NT2/D1 (cell line): ENCODE measurements around the gene IRX6.

Experiments
- DNase-seq: peaks from one replicate; pipeline ENCODE4 v3.0.0-alpha.2; 2011; ENCODE audit warnings: low read depth, low spot score
- H3K27me3 ChIP-seq: 2 replicates; pipeline ENCODE4 v1.6.0; 2011; ENCODE audit warnings: mild to moderate bottlenecking; ENCODE audit not compliant: insufficient read length, insufficient read depth
- H3K36me3 ChIP-seq: 2 replicates; pipeline ENCODE4 v1.6.1; 2011; ENCODE audit warnings: mild to moderate bottlenecking, low read length, mixed read lengths; ENCODE audit not compliant: insufficient read depth, insufficient read length
- H3K4me1 ChIP-seq: 2 replicates; pipeline ENCODE4 v1.5.1; 2011; ENCODE audit not compliant: insufficient read depth, insufficient read length
- H3K4me3 ChIP-seq: 2 replicates; pipeline ENCODE4 v1.5.1; 2011; ENCODE audit warnings: low read depth; ENCODE audit not compliant: insufficient read length
- H3K9ac ChIP-seq: 2 replicates; pipeline ENCODE4 v1.6.0; 2011; ENCODE audit warnings: low read depth; ENCODE audit not compliant: insufficient read length
- H3K9me3 ChIP-seq: 2 replicates; pipeline ENCODE4 v1.5.1; 2011; ENCODE audit warnings: mild to moderate bottlenecking, low read length; ENCODE audit not compliant: insufficient read depth
- SUZ12 ChIP-seq: IDR thresholded peaks from 2 replicates; pipeline ENCODE4 v1.6.1; 2011; ENCODE audit not compliant: insufficient read length, insufficient read depth; ENCODE audit errors: extremely low read depth
- YY1 ChIP-seq: IDR thresholded peaks from 2 replicates; pipeline ENCODE4 v1.6.1; 2011; ENCODE audit not compliant: insufficient read length, insufficient read depth
- ZNF274 ChIP-seq: IDR thresholded peaks from 2 replicates; pipeline ENCODE4 v1.6.1; 2011; ENCODE audit warnings: mild to moderate bottlenecking, low read depth, low read length

The IRX6 gene

DNA sequence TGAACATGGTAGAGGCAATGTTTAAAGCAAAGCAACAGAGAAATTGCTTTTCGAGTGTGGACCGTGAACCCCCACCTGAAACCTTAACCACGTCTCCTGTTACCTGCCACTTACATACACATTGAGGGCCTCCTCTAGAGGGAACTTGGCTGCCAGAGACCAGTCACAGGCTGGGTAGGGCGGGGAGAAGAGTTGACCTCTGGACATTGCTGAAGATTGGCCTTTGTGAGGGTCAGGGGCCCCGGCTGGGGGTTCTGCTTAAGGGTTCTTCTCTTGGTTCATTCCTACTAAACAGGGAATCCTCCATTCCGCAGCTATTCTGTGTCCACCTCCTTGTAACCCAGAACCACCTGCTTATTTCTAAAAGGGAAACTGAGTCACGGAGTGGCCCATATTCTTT, 53.8 kb downstream of the IRX6 start:
- DNase-seq = no peak
- Histone ChIP-seq H3K9ac (no peak overlapping the region), H3K9me3 (no peaks in the 10 kb centered on the region), H3K4me3 (no peak overlapping the region), H3K27me3 (peaks cover 4% of the 10 kb centered on the region), H3K36me3 (no peaks in the 10 kb centered on the region), H3K4me1 (no peaks in the 10 kb centered on the region)
- TF ChIP-seq YY1 (no peak), ZNF274 (no peak), SUZ12 (no peak)

DNA sequence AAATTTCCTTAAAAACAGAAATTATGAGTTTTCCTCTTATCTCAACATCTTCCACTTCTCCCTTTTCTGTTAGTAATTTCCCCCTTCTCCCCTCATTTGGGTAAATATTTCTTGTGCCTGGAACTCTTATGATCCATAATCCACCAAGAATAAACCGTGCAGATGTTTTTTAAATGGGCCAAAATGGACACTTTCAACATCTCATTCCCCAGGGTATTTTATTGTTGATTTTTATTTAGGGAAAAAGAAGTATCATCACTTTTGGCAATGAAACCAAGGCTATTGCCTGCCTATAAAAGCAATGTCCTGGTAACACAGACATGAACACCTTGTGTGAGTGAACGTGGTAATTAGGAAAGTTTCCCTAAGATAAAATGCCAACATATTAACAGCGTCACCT, 54.6 kb downstream of the IRX6 start:
- Histone ChIP-seq H3K4me1 (no peaks in the 10 kb centered on the region), H3K4me3 (no peak overlapping the region)

DNA sequence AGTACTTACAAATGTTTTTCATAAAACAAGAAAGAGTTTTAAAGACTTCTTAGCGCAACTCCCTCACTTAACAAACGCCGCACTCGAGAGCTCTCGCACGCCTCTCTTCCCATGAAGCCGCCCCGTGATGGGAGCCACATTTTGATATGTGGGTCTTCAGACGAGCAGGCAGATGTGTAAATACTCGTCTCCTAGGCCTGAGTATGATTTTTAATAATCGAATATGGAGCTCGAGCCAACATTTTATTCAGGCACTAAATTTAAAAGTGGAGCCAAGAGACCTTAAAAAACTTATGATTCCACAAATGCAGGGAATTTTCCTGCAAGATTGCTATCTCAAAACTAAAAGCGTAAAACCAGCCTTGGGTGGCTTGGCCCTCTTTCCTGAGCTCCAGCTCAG, 55.4 kb downstream of the IRX6 start:
- Histone ChIP-seq H3K4me3 (no peak overlapping the region), H3K27me3 (no peaks in the 10 kb centered on the region), H3K36me3 (no peaks in the 10 kb centered on the region), H3K9me3 (no peaks in the 10 kb centered on the region), H3K4me1 (no peaks in the 10 kb centered on the region), H3K9ac (no peak overlapping the region)
- TF ChIP-seq ZNF274 (no peak), YY1 (no peak), SUZ12 (no peak)
- DNase-seq = no peak

More for the DNA sequence above, 54.6 kb downstream of the IRX6 start:
- Histone ChIP-seq H3K9ac (no peak overlapping the region), H3K36me3 (no peaks in the 10 kb centered on the region), H3K27me3 (no peaks in the 10 kb centered on the region), H3K9me3 (no peaks in the 10 kb centered on the region)
- no peak for DNase-seq
- TF ChIP-seq ZNF274 (no peak), YY1 (no peak), SUZ12 (no peak)

DNA sequence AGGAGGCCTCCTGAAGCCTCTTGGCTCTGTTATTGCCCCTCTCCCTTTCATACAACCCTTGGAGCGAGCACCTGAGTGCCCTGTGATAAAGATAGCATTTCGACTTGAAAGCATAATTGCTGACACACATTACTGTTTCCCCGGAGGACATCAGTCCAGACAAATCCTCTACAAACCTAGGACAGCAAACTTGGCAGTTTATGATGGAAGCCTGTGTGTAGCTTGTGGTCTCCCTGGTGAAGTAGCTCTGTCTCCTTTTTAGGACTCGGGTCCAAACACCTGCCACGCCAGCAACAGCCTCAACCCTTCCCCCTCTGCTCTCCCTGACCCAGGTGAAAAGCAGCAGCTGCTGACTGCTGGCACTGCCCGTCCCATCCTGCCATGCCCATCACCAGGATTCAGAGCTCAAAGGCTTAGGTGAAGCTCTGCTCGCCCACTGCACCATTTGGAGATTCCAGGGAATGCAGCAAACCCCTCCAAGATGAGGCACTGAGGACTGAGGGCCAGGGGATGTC, 55.9 kb downstream of the IRX6 start:
- Histone ChIP-seq H3K4me3 (no peak overlapping the region), H3K9ac (no peak overlapping the region), H3K27me3 (no peaks in the 10 kb centered on the region), H3K4me1 (no peaks in the 10 kb centered on the region), H3K9me3 (no peaks in the 10 kb centered on the region), H3K36me3 (no peaks in the 10 kb centered on the region)
- DNase-seq = no peak
- TF ChIP-seq SUZ12 (no peak), YY1 (no peak), ZNF274 (no peak)
